Natural killer cell (primary cell): Measurements from ENCODE around the gene SBK1. TPM values are rescaled to one million over a fixed set of nuclear protein-coding genes. Genes with fewer than 3 reads are reported as not detected.

Experiments
- ATAC-seq, 3 donors: fragments of 150-1000 bp in 2 of 3; fragments of 200-7000 bp in 1 of 3; cut with Tn5 transposase; 1 replicate in 1 of 3; 2 replicates in 2 of 3; pipeline ENCODE4 v1.10.0; 2021; ENCODE audit warnings: mild to moderate bottlenecking in 2 of 3, moderate library complexity in 2 of 3
- DNase-seq, 2 donors: peaks; one replicate each; pipeline versions ENCODE4 v3.0.0 to v3.0.0-alpha.2; 2013 to 2021; ENCODE audit warnings: mixed read lengths in 1 of 2
- H3K27ac ChIP-seq: one replicate; pipeline ENCODE4 v1.5.1; 2013; ENCODE audit warnings: mild to moderate bottlenecking, low read length
- H3K27me3 ChIP-seq: one replicate; pipeline ENCODE4 v1.6.1; 2013; ENCODE audit warnings: low read length; ENCODE audit not compliant: control insufficient read depth, insufficient read depth
- H3K36me3 ChIP-seq: one replicate; pipeline ENCODE4 v1.6.1; 2013; ENCODE audit warnings: low read length; ENCODE audit not compliant: control insufficient read depth, insufficient read depth
- H3K4me1 ChIP-seq: one replicate; pipeline ENCODE4 v1.6.1; 2013; ENCODE audit warnings: low read length; ENCODE audit not compliant: control insufficient read depth, insufficient read depth
- H3K4me3 ChIP-seq: one replicate; pipeline ENCODE4 v1.5.1; 2013; ENCODE audit warnings: low read length
- H3K9me3 ChIP-seq: one replicate; pipeline ENCODE4 v1.6.1; 2013; ENCODE audit warnings: low read length; ENCODE audit not compliant: control insufficient read depth, insufficient read depth
- H3K27ac Mint-ChIP-seq, 2 donors: one replicate each; pipeline ENCODE4 v1.8.0; 2022; ENCODE audit warnings: mild to moderate bottlenecking in 2 of 2, mixed read lengths in 2 of 2, moderate library complexity in 1 of 2
- H3K27me3 Mint-ChIP-seq, 2 donors: one replicate each; pipeline ENCODE4 v1.8.0; 2022; ENCODE audit warnings: low read depth in 2 of 2, mixed read lengths in 2 of 2
- H3K36me3 Mint-ChIP-seq: one replicate; pipeline ENCODE4 v1.8.0; 2022; ENCODE audit warnings: mixed read lengths
- H3K4me1 Mint-ChIP-seq, 2 donors: one replicate each; pipeline ENCODE4 v1.8.0; 2022; ENCODE audit warnings: mixed read lengths in 2 of 2
- H3K4me3 Mint-ChIP-seq: one replicate; pipeline ENCODE4 v1.8.0; 2022; ENCODE audit warnings: mild to moderate bottlenecking, moderate library complexity, mixed read lengths
- H3K9me3 Mint-ChIP-seq, 2 donors: one replicate each; pipeline ENCODE4 v1.8.0; 2022; ENCODE audit warnings: mixed read lengths in 2 of 2
- CTCF ChIP-seq: fragments of 200-600 bp; IDR thresholded peaks from one replicate; pipeline ENCODE4 v1.8.0; 2022; ENCODE audit warnings: antibody characterized with exemption
- WGBS: methylation state at CpG from one replicate; pipeline ENCODE4 v1.1.7; 2013; ENCODE audit warnings: missing lambda C conversion rate; ENCODE audit not compliant: insufficient coverage; 5-methylcytosine and 5-hydroxymethylcytosine counted together
- intact Hi-C: fragments of 100-400 bp; cut with micrococcal nuclease; formaldehyde crosslinking; loops from one replicate; pipeline ENCODE4 v1.14.2; 2022
- total RNA-seq, 4 donors: library from RNA; stranded (reverse); fragments of 120-200 nt in 1 of 4; gene quantifications; one replicate each; pipeline versions ENCODE4 v1.2.3 to v1.2.4, GENCODE V29; 2013 to 2022

Gene SBK1
- total RNA-seq, 3 donors from 2014 or later (not counting 1 experiment from before 2014, with no cell fraction given) = 59.3 to 60.9 (median 59.8) TPM

- no peak for ATAC-seq
- Histone ChIP-seq H3K36me3 (no peaks in the 10 kb centered on the region), H3K9me3 (no peaks in the 10 kb centered on the region), H3K27ac (peak overlapping the region; percentile 90), H3K27me3 (no peaks in the 10 kb centered on the region), H3K4me1 (peaks cover 78% of the 10 kb centered on the region), H3K4me3 (no peak overlapping the region)
- Mint-ChIP-seq H3K4me1 (peaks cover 61 to 77% of the 10 kb centered on the region in 2 donors), H3K27me3 (no peaks in the 10 kb centered on the region), H3K36me3 (no peaks in the 10 kb centered on the region), H3K27ac (peak overlapping the region; percentile 97 to 99), H3K4me3 (peak overlapping the region; percentile 84), H3K9me3 (no peaks in the 10 kb centered on the region)
- no peak for TF ChIP-seq CTCF
- DNase-seq = no peak
- intact Hi-C loops = loop anchor here (5.0 kb wide), 1 partner anchor 168 kb away; no protein-coding TSS in a partner anchor
- WGBS = 95% methylated on average over 11 of the region's 11 CpGs
These were observed 18.5 kb downstream of the SBK1 start for GRCh38 chr16:28310796-28311195.

GRCh38 chr16:28311413-28311812, 19.1 kb downstream of the SBK1 start:
- Histone ChIP-seq H3K4me1 (peaks cover 84% of the 10 kb centered on the region), H3K4me3 (no peak overlapping the region), H3K9me3 (no peaks in the 10 kb centered on the region), H3K27ac (peak overlapping the region; percentile 90), H3K36me3 (no peaks in the 10 kb centered on the region), H3K27me3 (no peaks in the 10 kb centered on the region)
- TF ChIP-seq CTCF = no peak
- H3K36me3 Mint-ChIP-seq = no peaks in the 10 kb centered on the region
- H3K27me3 Mint-ChIP-seq = no peaks in the 10 kb centered on the region
- DNase-seq (no peak), ATAC-seq (no peak)
- H3K27ac Mint-ChIP-seq = peak overlapping the region; percentile 97 to 99
- intact Hi-C loops = loop anchor here (5.0 kb wide), 1 partner anchor 169 kb away; no protein-coding TSS in a partner anchor
- peak overlapping the region; percentile 84 for H3K4me3 Mint-ChIP-seq
- WGBS = 93% methylated on average over 4 of the region's 4 CpGs
- peaks cover 55 to 77% of the 10 kb centered on the region in 2 donors for H3K4me1 Mint-ChIP-seq
- no peaks in the 10 kb centered on the region for H3K9me3 Mint-ChIP-seq

- 59% methylated on average over 14 of the region's 14 CpGs for WGBS
- peak overlapping the region; percentile 97 to 99 for H3K27ac Mint-ChIP-seq
These were observed 19.6 kb downstream of the SBK1 start for GRCh38 chr16:28311913-28312312.

More at GRCh38 chr16:28311913-28312312, 19.6 kb downstream of the SBK1 start:
- no peaks in the 10 kb centered on the region for H3K36me3 ChIP-seq
- TF ChIP-seq CTCF = no peak
- H3K9me3 ChIP-seq = no peaks in the 10 kb centered on the region
- DNase-seq = peak in 1 of 2 donors; percentile 57
- intact Hi-C loops = loop anchor here (5.0 kb wide), 1 partner anchor 170 kb away; no protein-coding TSS in a partner anchor
- Mint-ChIP-seq H3K27me3 (no peaks in the 10 kb centered on the region), H3K4me3 (peak overlapping the region; percentile 78), H3K4me1 (peaks cover 57 to 76% of the 10 kb centered on the region in 2 donors), H3K9me3 (no peaks in the 10 kb centered on the region), H3K36me3 (no peaks in the 10 kb centered on the region)
- H3K4me1 ChIP-seq = peaks cover 89% of the 10 kb centered on the region
- H3K27me3 ChIP-seq = no peaks in the 10 kb centered on the region
- peak overlapping the region; percentile 90 for H3K27ac ChIP-seq
- peak in 2 of 3 donors; percentile 13 to 14 for ATAC-seq
- no peak overlapping the region for H3K4me3 ChIP-seq
